ENCODE results near the gene WDR93. TPM values are rescaled to one million over a fixed set of nuclear protein-coding genes. Genes with fewer than 3 reads are reported as not detected.

WDR93 gene
- total RNA-seq, 1 experiment from 2014 or later, result not detected

DNA sequence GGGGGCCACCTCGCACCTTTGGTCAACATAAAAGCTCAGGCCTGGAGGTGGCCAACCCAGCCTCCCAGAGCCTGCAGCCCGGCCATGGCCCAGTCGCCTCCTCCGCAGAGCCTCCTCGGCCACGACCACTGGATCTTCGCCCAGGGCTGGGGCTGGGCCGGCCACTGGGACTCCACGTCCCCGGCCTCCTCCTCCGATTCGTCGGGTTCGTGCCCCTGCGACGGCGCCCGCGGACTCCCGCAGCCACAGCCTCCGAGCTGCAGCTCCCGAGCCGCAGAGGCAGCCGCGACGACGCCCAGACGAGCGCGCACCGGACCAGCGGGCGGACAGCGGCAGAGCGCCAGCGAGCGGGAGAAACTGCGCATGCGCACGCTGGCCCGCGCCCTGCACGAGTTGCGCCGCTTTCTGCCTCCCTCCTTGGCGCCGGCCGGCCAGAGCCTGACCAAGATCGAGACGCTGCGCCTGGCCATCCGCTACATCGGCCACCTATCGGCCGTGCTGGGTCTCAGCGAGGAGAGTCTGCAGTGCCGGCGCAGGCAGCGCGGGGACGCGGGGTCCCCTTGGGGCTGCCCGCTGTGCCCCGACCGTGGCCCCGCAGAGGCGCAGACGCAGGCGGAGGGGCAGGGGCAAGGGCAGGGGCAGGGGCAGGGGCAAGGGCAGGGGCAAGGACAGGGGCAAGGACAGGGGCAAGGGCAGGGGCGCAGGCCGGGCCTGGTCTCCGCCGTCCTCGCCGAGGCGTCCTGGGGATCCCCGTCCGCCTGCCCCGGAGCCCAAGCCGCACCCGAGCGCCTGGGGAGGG is 85.9 kb downstream of the WDR93 start, which contains the start of gene MESP2:
TSS of gene MESP2 (plus strand) at position 59 of the 799 bp plus-strand sequence. CDS start at position 85, 26 bp downstream.
- Mint-ChIP-seq H3K36me3 (ENCODE audit: insufficient read depth in 1 of 3, low read depth in 3 of 3) (no peaks in the 10 kb centered on the region), H3K9me3 (no peaks in the 10 kb centered on the region), H3K4me1 (peaks cover 0 to 3% of the 10 kb centered on the region in 2 experiments; a peak in 1 of 4 replicates), H3K27ac (no peak within 1 kb of the TSS), H3K27me3 (ENCODE audit: low read depth) (peaks cover 63% of the 10 kb centered on the region), H3K4me3 (peak within 1 kb of the TSS; percentile 38 to 58; a peak in 4 of 5 replicates)
- Histone ChIP-seq H2BK120ac (ENCODE audit: low read depth, low read length, poor library complexity, severe bottlenecking) (no peak within 1 kb of the TSS), H2BK12ac (ENCODE audit: insufficient read length, low read depth, low read length) (no peak within 1 kb of the TSS), H3K9me3 (ENCODE audit: control insufficient read depth, low read depth, low read length) (no peaks in the 10 kb centered on the region), H2AFZ (ENCODE audit: low read length) (no peak within 1 kb of the TSS), H3K79me1 (ENCODE audit: insufficient read depth, low read depth, low read length, poor library complexity, severe bottlenecking) (no peaks in the 10 kb centered on the region), H2BK20ac (ENCODE audit: low read depth, low read length, poor library complexity, severe bottlenecking) (no peak within 1 kb of the TSS), H3K27ac (ENCODE audit: insufficient read length, low read depth, low read length) (no peak within 1 kb of the TSS), H2AK5ac (ENCODE audit: insufficient read length, low read length) (no peak within 1 kb of the TSS), H3K56ac (ENCODE audit: insufficient read length, low read depth, low read length) (no peak within 1 kb of the TSS), H4K5ac (ENCODE audit: insufficient read length, low read depth, low read length) (no peak within 1 kb of the TSS), H4K91ac (ENCODE audit: insufficient read length, low read depth, low read length) (no peak within 1 kb of the TSS), H4K20me1 (ENCODE audit: control insufficient read depth, insufficient read depth, insufficient read length) (no peaks in the 10 kb centered on the region), H3K4me1 (ENCODE audit: insufficient read depth, low read length) (no peaks in the 10 kb centered on the region), H3K4ac (ENCODE audit: low read depth, low read length) (no peak within 1 kb of the TSS), H3K14ac (ENCODE audit: insufficient read depth, low read length) (peak within 1 kb of the TSS; percentile 78; the same call in 1 of the 2 replicates), H2BK5ac (ENCODE audit: insufficient read length, low read length) (no peak within 1 kb of the TSS), H3K27me3 (ENCODE audit: insufficient read depth, low read length) (peaks cover 7% of the 10 kb centered on the region; the same call in 1 of the 2 replicates), H3K9ac (ENCODE audit: extremely low read depth, insufficient read length, low read length) (no peak within 1 kb of the TSS), H3K79me2 (ENCODE audit: insufficient read depth, low read length) (no peaks in the 10 kb centered on the region), H2BK15ac (ENCODE audit: low read depth, low read length) (no peak within 1 kb of the TSS), H4K8ac (replicated peaks; ENCODE audit: insufficient read length, low read depth, low read length) (no peak within 1 kb of the TSS), H3K18ac (ENCODE audit: insufficient read length, low read depth, low read length) (peak within 1 kb of the TSS; percentile 66), H3K23ac (ENCODE audit: insufficient read length, low read depth, low read length) (no peak within 1 kb of the TSS), H3K23me2 (ENCODE audit: insufficient read length, low read depth, low read length, poor library complexity, severe bottlenecking) (peaks cover 4% of the 10 kb centered on the region), H3T11ph (ENCODE audit: low read length) (no peak within 1 kb of the TSS), H3K4me2 (ENCODE audit: insufficient read depth, insufficient read length, low read length) (peak within 1 kb of the TSS; percentile 37)
- DNase-seq, result peak; percentile 94
- peak; percentile 72 for TF ChIP-seq CTCF (conservative IDR thresholded peaks at IDR 0.05)
- no CpG with 5 or more reads among the region's 82 CpGs for WGBS (ENCODE audit: extremely low coverage, insufficient read length, low lambda C conversion rate)
